Neuronal stem cell (in vitro differentiated cells): ENCODE data around the gene GSAP.

Experiments used
- DNase-seq: peaks from one replicate; pipeline ENCODE4 v3.0.0-alpha.2; 2013; ENCODE audit warnings: low spot score
- H2AFZ ChIP-seq: one replicate; pipeline ENCODE4 v1.6.1; 2013; ENCODE audit warnings: mild to moderate bottlenecking, low read length, inconsistent platforms
- H2AK5ac ChIP-seq: 2 replicates; pipeline ENCODE4 v1.6.1; 2013; ENCODE audit warnings: low read depth, mild to moderate bottlenecking, inconsistent platforms, low read length, moderate library complexity, mixed read lengths
- H2BK120ac ChIP-seq: 2 replicates; pipeline ENCODE4 v1.6.1; 2013; ENCODE audit warnings: low read depth, mild to moderate bottlenecking, inconsistent platforms, low read length, moderate library complexity, mixed read lengths
- H2BK12ac ChIP-seq: one replicate; pipeline ENCODE4 v1.6.1; 2013; ENCODE audit warnings: low read length, inconsistent platforms
- H2BK15ac ChIP-seq: 2 replicates; pipeline ENCODE4 v1.6.1; 2013; ENCODE audit warnings: mild to moderate bottlenecking, low read length, inconsistent platforms, mixed read lengths
- H2BK5ac ChIP-seq: one replicate; pipeline ENCODE4 v1.6.1; 2013; ENCODE audit warnings: inconsistent platforms, mild to moderate bottlenecking, low read length, moderate library complexity
- H3K14ac ChIP-seq: one replicate; pipeline ENCODE4 v1.6.1; 2013; ENCODE audit warnings: low read length, inconsistent platforms
- H3K18ac ChIP-seq: 2 replicates; pipeline ENCODE4 v1.6.1; 2013; ENCODE audit warnings: low read length, inconsistent platforms
- H3K23ac ChIP-seq: 2 replicates; pipeline ENCODE4 v1.6.1; 2013; ENCODE audit warnings: low read depth, mild to moderate bottlenecking, mixed read lengths, low read length, inconsistent platforms; ENCODE audit not compliant: poor library complexity
- H3K27ac ChIP-seq: replicated peaks from 3 replicates; pipeline ENCODE4 v1.5.1; 2013; ENCODE audit warnings: low read length, inconsistent platforms
- H3K27me3 ChIP-seq, 3 experiments: 2 replicates each; pipeline ENCODE4 v1.6.1; 2013; ENCODE audit warnings: low read length in 3 of 3, mild to moderate bottlenecking in 2 of 3, inconsistent platforms in 1 of 3, low read depth in 1 of 3, mixed read lengths in 1 of 3, moderate library complexity in 1 of 3; ENCODE audit not compliant: control insufficient read depth in 3 of 3, insufficient read depth in 3 of 3
- H3K36me3 ChIP-seq, 2 donors: replicated peaks in 1 of 2; 2 replicates each; pipeline ENCODE4 v1.6.1; 2013; ENCODE audit warnings: low read length in 2 of 2; ENCODE audit not compliant: control insufficient read depth in 2 of 2, insufficient read depth in 2 of 2
- H3K4ac ChIP-seq: 2 replicates; pipeline ENCODE4 v1.6.1; 2013; ENCODE audit warnings: inconsistent platforms, mild to moderate bottlenecking, low read length, moderate library complexity
- H3K4me1 ChIP-seq, 2 donors: 1 replicate in 1 of 2; 2 replicates in 1 of 2; pipeline ENCODE4 v1.6.1; 2013; ENCODE audit warnings: low read length in 2 of 2, low read depth in 1 of 2; ENCODE audit not compliant: control insufficient read depth in 2 of 2, insufficient read depth in 1 of 2
- H3K4me2 ChIP-seq: one replicate; pipeline ENCODE4 v1.6.1; 2013; ENCODE audit warnings: mild to moderate bottlenecking, low read length, inconsistent platforms; ENCODE audit not compliant: insufficient read depth, poor library complexity, severe bottlenecking
- H3K4me3 ChIP-seq, 2 donors: 2 replicates each; pipeline ENCODE4 v1.5.1; 2013; ENCODE audit warnings: low read length in 2 of 2, mild to moderate bottlenecking in 2 of 2, inconsistent platforms in 1 of 2, moderate library complexity in 1 of 2
- H3K79me1 ChIP-seq: one replicate; pipeline ENCODE4 v1.6.1; 2013; ENCODE audit warnings: low read depth, mild to moderate bottlenecking, inconsistent platforms, low read length, moderate library complexity
- H3K9ac ChIP-seq: one replicate; pipeline ENCODE4 v1.6.1; 2013; ENCODE audit warnings: mild to moderate bottlenecking, low read depth, low read length, inconsistent platforms; ENCODE audit not compliant: poor library complexity
- H3K9me3 ChIP-seq, 2 donors: replicated peaks in 1 of 2; 2 replicates each; pipeline versions ENCODE3 to v1.6.1; 2013; ENCODE audit warnings: low read length in 2 of 2, mild to moderate bottlenecking in 2 of 2, inconsistent platforms in 1 of 2, low read depth in 1 of 2, mixed read lengths in 1 of 2, moderate library complexity in 1 of 2; ENCODE audit not compliant: control insufficient read depth in 2 of 2, insufficient read depth in 1 of 2
- H4K8ac ChIP-seq: one replicate; pipeline ENCODE4 v1.6.1; 2013; ENCODE audit warnings: low read depth, mild to moderate bottlenecking, inconsistent platforms, low read length, moderate library complexity
- H4K91ac ChIP-seq: one replicate; pipeline ENCODE4 v1.6.1; 2013; ENCODE audit warnings: low read length, low read depth, mild to moderate bottlenecking, inconsistent platforms; ENCODE audit not compliant: poor library complexity
- WGBS, 2 donors: extraction: QIAGEN DNeasy Blood & Tissue Kit; methylation state at CpG; one replicate each; pipeline ENCODE4 v1.1.7; 2013; ENCODE audit warnings: missing lambda C conversion rate in 2 of 2, mixed read lengths in 1 of 2; ENCODE audit not compliant: insufficient read length in 2 of 2, insufficient replicate concordance in 1 of 2; ENCODE audit errors: extremely low coverage in 2 of 2; 5-methylcytosine and 5-hydroxymethylcytosine counted together

Gene GSAP

DNA sequence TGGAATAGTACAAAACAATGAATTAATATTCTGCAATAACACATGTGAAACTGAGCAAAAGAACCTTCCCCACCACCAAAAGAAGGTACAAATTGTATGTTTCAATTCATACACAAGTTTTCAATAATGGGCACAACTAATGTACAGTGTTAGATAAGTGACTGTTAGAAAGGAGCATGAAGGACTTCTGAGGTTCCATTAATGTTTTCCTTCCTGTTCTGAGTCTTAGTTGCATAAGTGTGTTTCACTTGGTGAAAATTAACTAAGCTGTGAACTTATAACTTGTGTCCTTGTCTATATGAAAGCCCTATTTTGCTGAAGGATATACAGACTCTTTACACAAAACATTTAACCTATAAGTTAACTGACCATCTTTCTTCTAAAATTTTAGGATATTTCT lies 8.2 kb downstream of the GSAP start:
- no peak overlapping the region for H3K18ac ChIP-seq
- H2BK12ac ChIP-seq: no peak overlapping the region
- no peaks in the 10 kb centered on the region for H3K9me3 ChIP-seq
- no peak overlapping the region for H3K4me3 ChIP-seq
- no peak overlapping the region for H3K9ac ChIP-seq
- H4K91ac ChIP-seq: no peak overlapping the region
- H3K4me1 ChIP-seq: peaks cover 0 to under 1% of the 10 kb centered on the region in 2 donors
- H2AFZ ChIP-seq: no peak overlapping the region
- H2AK5ac ChIP-seq: no peak overlapping the region
- H3K27ac ChIP-seq: no peak overlapping the region
- H3K23ac ChIP-seq: no peak overlapping the region
- no peak overlapping the region for H2BK120ac ChIP-seq
- H2BK15ac ChIP-seq: no peak overlapping the region
- no peak overlapping the region for H3K4me2 ChIP-seq
- peaks cover 0 to 4% (median 0%) of the 10 kb centered on the region in 3 experiments for H3K27me3 ChIP-seq
- no peak for DNase-seq
- no peaks in the 10 kb centered on the region for H3K79me1 ChIP-seq
- no peaks in the 10 kb centered on the region for H3K36me3 ChIP-seq
- no peak overlapping the region for H4K8ac ChIP-seq
- no peak overlapping the region for H2BK5ac ChIP-seq
- H3K4ac ChIP-seq: no peak overlapping the region
- no peak overlapping the region for H3K14ac ChIP-seq

DNA sequence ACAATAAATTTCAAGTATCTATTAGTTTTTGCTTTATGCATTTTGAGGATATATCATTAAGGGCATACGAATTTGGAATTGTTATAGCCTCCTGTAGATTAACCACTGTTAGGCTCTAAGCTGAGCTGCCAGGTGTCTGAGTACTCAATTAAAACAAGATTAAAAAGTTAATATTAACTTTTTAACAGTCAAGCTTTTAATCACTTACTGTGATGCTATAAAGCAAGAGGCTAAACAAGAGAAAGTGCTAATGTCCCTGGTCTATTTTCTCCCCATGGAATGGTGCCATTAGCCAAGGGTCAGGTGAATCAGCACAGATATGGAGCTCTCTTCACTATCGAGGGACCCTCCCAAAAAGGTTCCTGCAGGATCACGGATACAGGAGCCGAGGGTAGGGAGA lies 9.7 kb downstream of the GSAP start:
- Histone ChIP-seq H4K91ac (no peak overlapping the region), H3K4me3 (no peak overlapping the region)
- no CpG with 5 or more reads among the region's 4 CpGs for WGBS, 2 donors

DNA sequence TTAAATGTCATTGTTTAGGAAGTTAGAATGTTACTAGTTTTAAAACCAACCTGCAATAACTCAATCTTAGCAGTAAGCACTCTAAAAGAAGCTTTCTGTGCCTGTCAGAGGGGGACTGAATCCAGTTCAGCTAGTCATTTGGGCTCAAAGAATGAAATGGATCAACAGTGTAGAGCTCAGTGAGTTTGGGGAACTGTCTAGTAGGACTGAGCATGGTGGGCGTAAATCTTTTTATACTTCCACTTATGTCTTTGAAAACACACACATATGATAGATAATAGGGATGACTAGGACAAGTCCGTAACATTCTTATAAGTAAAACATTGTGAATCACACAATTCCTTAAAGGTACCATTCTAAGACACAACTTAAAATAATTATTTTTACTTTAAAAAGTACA lies 11.5 kb downstream of the GSAP start:
- no peak overlapping the region for H2BK15ac ChIP-seq
- no peak overlapping the region for H2BK120ac ChIP-seq
- H3K4me2 ChIP-seq: no peak overlapping the region
- H3K23ac ChIP-seq: no peak overlapping the region
- H3K27me3 ChIP-seq: peaks cover 0 to 4% (median 0%) of the 10 kb centered on the region in 3 experiments
- no peak overlapping the region for H2AK5ac ChIP-seq
- peaks cover 0 to 2% of the 10 kb centered on the region in 2 donors for H3K4me1 ChIP-seq
- H2BK5ac ChIP-seq: no peak overlapping the region
- no peak overlapping the region for H3K27ac ChIP-seq
- WGBS, 2 donors: no CpG with 5 or more reads among the region's 2 CpGs
- no peak overlapping the region for H3K4me3 ChIP-seq
- no peak overlapping the region for H3K4ac ChIP-seq
- no peak overlapping the region for H3K14ac ChIP-seq
- no peak overlapping the region for H4K8ac ChIP-seq
- H3K79me1 ChIP-seq: no peaks in the 10 kb centered on the region
- no peaks in the 10 kb centered on the region for H3K9me3 ChIP-seq
- H3K9ac ChIP-seq: no peak overlapping the region
- H2BK12ac ChIP-seq: no peak overlapping the region
- no peaks in the 10 kb centered on the region for H3K36me3 ChIP-seq
- no peak overlapping the region for H2AFZ ChIP-seq
- no peak overlapping the region for H4K91ac ChIP-seq
- no peak overlapping the region for H3K18ac ChIP-seq
- DNase-seq: no peak

More for the DNA sequence above, 9.7 kb downstream of the GSAP start:
- Histone ChIP-seq H2BK15ac (no peak overlapping the region), H3K27ac (no peak overlapping the region), H3K4ac (no peak overlapping the region), H2AFZ (peak overlapping the region; percentile 54), H3K9ac (no peak overlapping the region), H3K4me2 (no peak overlapping the region), H3K18ac (no peak overlapping the region), H4K8ac (no peak overlapping the region), H2AK5ac (no peak overlapping the region), H3K23ac (no peak overlapping the region), H3K4me1 (peaks cover 0 to 2% of the 10 kb centered on the region in 2 donors), H3K36me3 (no peaks in the 10 kb centered on the region), H2BK12ac (no peak overlapping the region), H2BK120ac (no peak overlapping the region), H2BK5ac (no peak overlapping the region), H3K27me3 (peaks cover 0 to 4% (median 0%) of the 10 kb centered on the region in 3 experiments), H3K9me3 (no peaks in the 10 kb centered on the region), H3K79me1 (no peaks in the 10 kb centered on the region), H3K14ac (no peak overlapping the region)
- no peak for DNase-seq

DNA sequence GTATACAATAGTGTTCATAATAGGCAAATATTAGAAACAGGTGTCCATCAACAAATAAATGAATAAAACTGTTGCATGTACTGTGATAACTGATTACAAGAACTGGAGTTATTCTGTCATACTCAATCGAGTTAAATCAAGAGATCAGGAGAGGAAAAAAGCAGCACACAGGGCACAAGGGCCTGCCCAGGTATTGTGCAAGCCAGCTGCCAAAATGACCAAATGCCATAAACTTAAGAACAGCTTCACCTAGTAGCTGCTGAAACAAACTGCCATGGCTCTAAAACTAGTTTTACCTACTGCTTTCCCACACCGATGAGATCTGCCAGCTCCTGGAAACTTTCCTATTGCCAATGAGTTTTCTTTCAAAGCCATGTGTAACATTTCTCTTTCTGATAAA lies 12.2 kb downstream of the GSAP start:
- Histone ChIP-seq H3K23ac (no peak overlapping the region), H3K4me1 (peaks cover 0 to 2% of the 10 kb centered on the region in 2 donors), H3K79me1 (no peaks in the 10 kb centered on the region), H3K36me3 (no peaks in the 10 kb centered on the region), H2AFZ (no peak overlapping the region), H2AK5ac (no peak overlapping the region), H3K27me3 (peaks cover 0 to 4% (median 0%) of the 10 kb centered on the region in 3 experiments), H4K91ac (no peak overlapping the region), H3K4me3 (no peak overlapping the region), H3K9ac (no peak overlapping the region), H2BK12ac (no peak overlapping the region), H3K4ac (no peak overlapping the region), H4K8ac (no peak overlapping the region), H3K4me2 (no peak overlapping the region), H3K18ac (no peak overlapping the region), H3K27ac (no peak overlapping the region), H3K9me3 (no peaks in the 10 kb centered on the region), H2BK5ac (no peak overlapping the region), H3K14ac (no peak overlapping the region), H2BK120ac (no peak overlapping the region), H2BK15ac (no peak overlapping the region)
- no CpG with 5 or more reads among the region's 2 CpGs for WGBS, 2 donors
- no peak for DNase-seq
